ENCODE data around the gene ZNF483.
"Not testable (repeated sequence)": the region's sequence is repeated elsewhere in the genome, so short reads cannot be mapped to it uniquely, and the experiment has no call there.

Gene ZNF483

GRCh38 chr9:111610845-111611244 is 85.9 kb downstream of the ZNF483 start:
- DNase-seq (no peak), ATAC-seq (no peak)
- H3K27ac Mint-ChIP-seq, result no peak overlapping the region
- H3K4me3 Mint-ChIP-seq, result no peak overlapping the region
- no peaks in the 10 kb centered on the region for H3K36me3 Mint-ChIP-seq (ENCODE audit: low read depth)
- no peaks in the 10 kb centered on the region for H3K4me1 Mint-ChIP-seq
- no peaks in the 10 kb centered on the region for H3K9me3 Mint-ChIP-seq
- peaks cover 19% of the 10 kb centered on the region for H3K27me3 Mint-ChIP-seq

DNA sequence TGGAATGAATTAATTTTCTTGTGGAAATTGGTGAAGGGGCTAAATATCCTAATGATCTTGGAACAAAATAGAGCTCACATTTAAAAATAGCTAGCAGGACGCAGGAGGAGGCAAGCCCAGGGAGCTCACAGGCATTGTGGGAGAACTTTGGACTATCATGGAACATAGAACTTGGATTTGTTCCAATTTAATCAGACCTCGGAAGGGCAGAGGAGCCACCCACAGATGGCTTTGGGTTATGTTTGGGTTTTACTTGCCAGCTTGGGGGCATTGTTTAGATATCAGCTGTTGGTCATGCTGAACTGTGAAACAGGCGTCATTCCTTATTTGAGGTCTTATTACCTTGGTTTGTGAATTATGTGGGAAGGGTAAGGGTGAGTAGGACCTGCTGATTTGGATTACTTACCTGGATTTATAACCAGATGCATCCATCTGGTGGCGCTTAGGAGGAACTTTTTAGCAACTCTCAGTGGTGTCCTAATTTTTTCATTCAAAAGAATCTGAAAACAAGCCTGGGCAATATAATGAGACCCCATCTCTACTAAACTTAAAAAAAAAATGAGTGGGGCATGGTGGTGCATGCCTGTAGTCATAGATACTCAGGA is 88.6 kb downstream of the ZNF483 start:
- Mint-ChIP-seq H3K36me3 (ENCODE audit: low read depth) (no peaks in the 10 kb centered on the region), H3K27me3 (peaks cover 16% of the 10 kb centered on the region)

DNA sequence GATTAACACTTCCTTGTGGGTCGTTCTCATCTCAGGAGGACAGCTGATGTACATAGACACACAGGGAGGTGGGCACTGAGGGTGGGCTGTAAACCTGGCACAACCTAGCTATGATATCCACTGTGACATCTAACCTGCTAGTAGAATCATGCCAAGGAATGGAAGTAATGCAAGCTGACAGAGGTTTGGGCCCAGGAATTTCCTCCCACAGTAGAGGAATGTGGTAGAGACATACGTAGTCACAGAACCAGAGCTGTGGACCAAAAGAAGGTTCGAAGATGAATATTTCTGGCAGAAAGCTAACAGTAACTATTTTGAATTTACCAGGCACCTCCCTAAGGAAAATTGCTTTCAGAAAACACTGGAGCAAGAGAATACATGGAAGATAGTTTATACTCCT is 90.9 kb downstream of the ZNF483 start:
- no peak for DNase-seq
- H3K4me1 Mint-ChIP-seq, result no peaks in the 10 kb centered on the region
- no peaks in the 10 kb centered on the region for H3K9me3 Mint-ChIP-seq
- H3K27me3 Mint-ChIP-seq, result peaks cover 9% of the 10 kb centered on the region
- H3K36me3 Mint-ChIP-seq (ENCODE audit: low read depth), result no peaks in the 10 kb centered on the region
- ATAC-seq, result no peak
- no peak overlapping the region for H3K27ac Mint-ChIP-seq
- H3K4me3 Mint-ChIP-seq, result no peak overlapping the region

More for the DNA sequence above, 88.6 kb downstream of the ZNF483 start:
- H3K9me3 Mint-ChIP-seq, result no peaks in the 10 kb centered on the region
- no peak overlapping the region for H3K4me3 Mint-ChIP-seq
- DNase-seq, result no peak
- no peak for ATAC-seq
- H3K4me1 Mint-ChIP-seq, result no peaks in the 10 kb centered on the region
- no peak overlapping the region for H3K27ac Mint-ChIP-seq

- peaks cover 11% of the 10 kb centered on the region for H3K27me3 Mint-ChIP-seq
- H3K4me1 Mint-ChIP-seq; H3K4me3 Mint-ChIP-seq; H3K27ac Mint-ChIP-seq; H3K36me3 Mint-ChIP-seq (ENCODE audit: low read depth); DNase-seq; H3K9me3 Mint-ChIP-seq; ATAC-seq: not testable (repeated sequence)
Observed at GRCh38 chr9:111617349-111617748, 92.4 kb downstream of the ZNF483 start.

GRCh38 chr9:111621895-111622480 is 97.0 kb downstream of the ZNF483 start:
- peak; percentile 16 for DNase-seq
- no peak overlapping the region for H3K4me3 Mint-ChIP-seq
- no peak for ATAC-seq
- H3K36me3 Mint-ChIP-seq (ENCODE audit: low read depth), result no peaks in the 10 kb centered on the region
- no peaks in the 10 kb centered on the region for H3K9me3 Mint-ChIP-seq
- H3K27ac Mint-ChIP-seq, result no peak overlapping the region
- no peaks in the 10 kb centered on the region for H3K4me1 Mint-ChIP-seq
- H3K27me3 Mint-ChIP-seq, result peaks cover 8% of the 10 kb centered on the region

DNA sequence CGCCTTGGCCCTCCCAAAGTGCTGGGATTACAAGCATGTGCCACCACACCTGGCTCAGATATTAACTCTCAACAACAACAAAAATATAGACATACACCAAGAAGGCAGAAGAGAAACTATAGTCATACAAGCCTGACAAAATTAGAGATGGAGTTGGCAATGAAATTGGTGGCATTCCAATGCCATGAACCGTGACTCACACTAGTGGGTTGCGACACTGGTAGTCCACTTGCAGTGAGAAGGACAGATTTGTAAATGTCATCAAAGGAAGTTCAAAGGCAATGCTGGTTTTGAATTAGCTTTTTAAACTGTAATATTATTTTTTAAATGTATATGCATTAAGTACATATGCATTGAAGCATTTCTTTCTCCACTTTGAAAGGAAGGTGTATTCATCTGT is 97.6 kb downstream of the ZNF483 start:
- ATAC-seq (no peak), DNase-seq (no peak)
- no peaks in the 10 kb centered on the region for H3K9me3 Mint-ChIP-seq
- no peak overlapping the region for H3K27ac Mint-ChIP-seq
- no peaks in the 10 kb centered on the region for H3K4me1 Mint-ChIP-seq
- no peak overlapping the region for H3K4me3 Mint-ChIP-seq
- peaks cover 8% of the 10 kb centered on the region for H3K27me3 Mint-ChIP-seq
- no peaks in the 10 kb centered on the region for H3K36me3 Mint-ChIP-seq (ENCODE audit: low read depth)
